Calu3 (cell line): ENCODE measurements around the gene PDIA3. TPM values are rescaled to one million over a fixed set of nuclear protein-coding genes. Genes with fewer than 3 reads are reported as not detected.

ENCODE experiments used
- BruUV-seq: library from RNA; stranded (reverse); fragments of 400-500 nt; replicated peaks from 2 replicates; lab custom pipeline; 2021; lab: Mats Ljungman, UMichigan
- CTCF ChIA-PET: fragments of 300-600 bp; sonication (Branson Sonifier 250); formaldehyde crosslinking; loops from one replicate; lab custom pipeline; 2022; ENCODE audit warnings: antibody characterized with exemption; lab: Charles Lee
- DNase-seq: peaks from one replicate; pipeline ENCODE4 v3.0.0; 2022
- H3K27ac Mint-ChIP-seq: one replicate; pipeline ENCODE4 v1.8.0; 2022; ENCODE audit warnings: mixed read lengths; ENCODE audit not compliant: unreplicated experiment
- H3K27me3 Mint-ChIP-seq: one replicate; pipeline ENCODE4 v1.8.0; 2022; ENCODE audit warnings: mixed read lengths; ENCODE audit not compliant: unreplicated experiment
- H3K36me3 Mint-ChIP-seq: one replicate; pipeline ENCODE4 v1.8.0; 2022; ENCODE audit warnings: mild to moderate bottlenecking, moderate library complexity, mixed read lengths; ENCODE audit not compliant: insufficient read depth, unreplicated experiment
- H3K4me1 Mint-ChIP-seq: one replicate; pipeline ENCODE4 v1.8.0; 2022; ENCODE audit warnings: mild to moderate bottlenecking, low read depth, mixed read lengths; ENCODE audit not compliant: unreplicated experiment
- H3K4me3 Mint-ChIP-seq: one replicate; pipeline ENCODE4 v1.8.0; 2022; ENCODE audit warnings: mild to moderate bottlenecking, low read depth, moderate library complexity, mixed read lengths; ENCODE audit not compliant: unreplicated experiment
- H3K9me3 Mint-ChIP-seq: one replicate; pipeline ENCODE4 v1.8.0; 2022; ENCODE audit warnings: low read depth, mixed read lengths; ENCODE audit not compliant: unreplicated experiment
- CTCF ChIP-seq: fragments of 200-600 bp; IDR thresholded peaks from one replicate; pipeline ENCODE4 v1.8.0; 2022; ENCODE audit warnings: antibody characterized with exemption; ENCODE audit not compliant: unreplicated experiment
- intact Hi-C: fragments of 100-400 bp; cut with micrococcal nuclease; formaldehyde crosslinking; loops from one replicate; pipeline ENCODE4 v1.10.0; 2022; ENCODE audit not compliant: unreplicated experiment
- total RNA-seq: library from RNA; stranded (reverse); gene quantifications from 2 replicates; pipeline ENCODE4 v1.2.3, GENCODE V29; 2022

PDIA3 gene
- total RNA-seq, 1 experiment from 2014 or later, result 431 TPM

GRCh38 chr15:43771816-43772215 is 25.6 kb downstream of the PDIA3 start:
- Mint-ChIP-seq H3K4me1 (no peaks in the 10 kb centered on the region), H3K27ac (no peak overlapping the region), H3K27me3 (no peaks in the 10 kb centered on the region), H3K9me3 (no peaks in the 10 kb centered on the region), H3K4me3 (no peak overlapping the region), H3K36me3 (peaks cover 62% of the 10 kb centered on the region)
- intact Hi-C loops, result no loop called here
- TF ChIP-seq CTCF, result no peak
- DNase-seq, result no peak
- no TSS peak for BruUV-seq
- CTCF ChIA-PET, result no interaction called here

GRCh38 chr15:43772624-43773023 is 26.4 kb downstream of the PDIA3 start:
- Mint-ChIP-seq H3K9me3 (no peaks in the 10 kb centered on the region), H3K27me3 (no peaks in the 10 kb centered on the region), H3K4me3 (no peak overlapping the region), H3K27ac (no peak overlapping the region), H3K36me3 (peaks cover 63% of the 10 kb centered on the region), H3K4me1 (no peaks in the 10 kb centered on the region)
- no TSS peak for BruUV-seq
- DNase-seq, result no peak
- intact Hi-C loops, result no loop called here
- TF ChIP-seq CTCF, result no peak
- CTCF ChIA-PET, result no interaction called here

GRCh38 chr15:43774062-43774461 is 27.8 kb downstream of the PDIA3 start:
- H3K4me1 Mint-ChIP-seq, result no peaks in the 10 kb centered on the region

GRCh38 chr15:43775411-43775965 is 29.2 kb downstream of the PDIA3 start:
- no peaks in the 10 kb centered on the region for H3K9me3 Mint-ChIP-seq
- CTCF ChIA-PET, result interaction anchor here (0.6 kb wide), 1 partner anchor 631 kb away, joined by 3 read pairs; no protein-coding TSS in a partner anchor
- intact Hi-C loops, result no loop called here
- peak overlapping the region; percentile 74 for H3K4me3 Mint-ChIP-seq
- no peak for TF ChIP-seq CTCF
- H3K4me1 Mint-ChIP-seq, result no peaks in the 10 kb centered on the region
- DNase-seq, result peak; percentile 49
- H3K36me3 Mint-ChIP-seq, result peaks cover 51% of the 10 kb centered on the region
- no peaks in the 10 kb centered on the region for H3K27me3 Mint-ChIP-seq
- BruUV-seq, result no TSS peak
- peak overlapping the region; percentile 79 for H3K27ac Mint-ChIP-seq

More at GRCh38 chr15:43774062-43774461, 27.8 kb downstream of the PDIA3 start:
- Mint-ChIP-seq H3K36me3 (peaks cover 51% of the 10 kb centered on the region), H3K9me3 (no peaks in the 10 kb centered on the region), H3K4me3 (no peak overlapping the region), H3K27ac (no peak overlapping the region), H3K27me3 (no peaks in the 10 kb centered on the region)
- BruUV-seq, result no TSS peak
- TF ChIP-seq CTCF, result no peak
- no peak for DNase-seq
- CTCF ChIA-PET, result no interaction called here
- intact Hi-C loops, result no loop called here
